LHCN-M2 (cell line): ENCODE results near the gene RXFP1. TPM values are rescaled to one million over a fixed set of nuclear protein-coding genes. Genes with fewer than 3 reads are reported as not detected.

Experiments
- DNase-seq: peaks from one replicate; pipeline ENCODE4 v3.0.0-alpha.2; 2012; ENCODE audit warnings: low read depth
- polyA plus RNA-seq: library from polyadenylated mRNA; unstranded; fragments of >200 nt; gene quantifications from one replicate; pipeline ENCODE4 v1.2.1, GENCODE V29; 2012; ENCODE audit warnings: missing spikeins
- total RNA-seq: library from RNA; depleted of rRNA; stranded (reverse); fragments of >200 nt; gene quantifications from 2 replicates; pipeline ENCODE4 v1.2.3, GENCODE V29; 2014; rRNA removed

The RXFP1 gene
- 0.23 and 0.32 TPM in 2 replicates for total RNA-seq
- 0.36 TPM for polyA plus RNA-seq

DNA sequence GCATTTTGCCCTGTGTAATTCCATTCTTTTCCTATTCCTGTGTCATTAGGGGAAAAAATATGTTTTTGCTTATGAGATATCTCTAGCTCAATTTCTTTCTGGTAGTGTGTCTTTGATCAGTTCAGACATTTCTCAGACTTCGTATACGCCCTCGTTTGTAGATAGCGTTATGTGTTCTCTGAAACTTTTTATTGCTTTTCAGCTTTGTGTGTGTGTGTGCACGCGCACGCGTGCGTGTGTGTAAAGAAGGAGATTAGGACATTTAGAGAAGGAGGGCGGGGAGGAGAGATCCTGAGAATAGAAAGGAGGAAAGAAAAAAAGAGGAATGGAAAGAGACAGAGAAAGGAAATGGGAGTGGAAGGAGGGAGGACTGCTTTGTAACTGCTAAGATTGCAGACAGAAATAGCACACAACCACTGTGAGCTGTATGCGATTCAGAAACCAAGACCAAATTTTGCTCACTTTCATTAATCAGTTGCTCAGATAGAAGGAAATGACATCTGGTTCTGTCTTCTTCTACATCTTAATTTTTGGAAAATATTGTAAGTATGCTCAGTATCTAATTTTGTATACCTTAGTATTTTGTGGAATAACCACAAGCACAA is at the start of gene RXFP1:
RXFP1 (plus strand) TSS at position 399 of the 605 bp plus-strand sequence; CDS start at position 494, 95 bp downstream.
- no peak for DNase-seq

DNA sequence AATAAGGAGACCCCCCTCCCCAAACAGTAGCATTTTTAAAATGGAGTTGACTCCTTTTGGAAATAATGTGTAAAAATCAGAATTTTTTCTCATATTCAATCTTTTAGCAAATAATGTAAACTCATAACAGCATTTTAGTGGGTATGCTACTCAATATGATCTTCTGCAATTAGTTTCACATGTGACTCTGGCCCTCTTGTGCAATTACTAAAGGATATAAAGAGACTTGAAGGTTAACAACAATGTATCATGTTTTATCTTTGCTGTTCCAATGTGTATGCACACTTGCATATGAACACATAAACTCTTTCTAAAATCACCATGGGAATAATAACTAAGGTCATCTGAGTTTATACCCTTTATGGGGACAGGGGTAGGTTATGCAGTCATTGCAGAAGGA is 39.9 kb upstream of the RXFP1 start:
- DNase-seq: no peak

DNA sequence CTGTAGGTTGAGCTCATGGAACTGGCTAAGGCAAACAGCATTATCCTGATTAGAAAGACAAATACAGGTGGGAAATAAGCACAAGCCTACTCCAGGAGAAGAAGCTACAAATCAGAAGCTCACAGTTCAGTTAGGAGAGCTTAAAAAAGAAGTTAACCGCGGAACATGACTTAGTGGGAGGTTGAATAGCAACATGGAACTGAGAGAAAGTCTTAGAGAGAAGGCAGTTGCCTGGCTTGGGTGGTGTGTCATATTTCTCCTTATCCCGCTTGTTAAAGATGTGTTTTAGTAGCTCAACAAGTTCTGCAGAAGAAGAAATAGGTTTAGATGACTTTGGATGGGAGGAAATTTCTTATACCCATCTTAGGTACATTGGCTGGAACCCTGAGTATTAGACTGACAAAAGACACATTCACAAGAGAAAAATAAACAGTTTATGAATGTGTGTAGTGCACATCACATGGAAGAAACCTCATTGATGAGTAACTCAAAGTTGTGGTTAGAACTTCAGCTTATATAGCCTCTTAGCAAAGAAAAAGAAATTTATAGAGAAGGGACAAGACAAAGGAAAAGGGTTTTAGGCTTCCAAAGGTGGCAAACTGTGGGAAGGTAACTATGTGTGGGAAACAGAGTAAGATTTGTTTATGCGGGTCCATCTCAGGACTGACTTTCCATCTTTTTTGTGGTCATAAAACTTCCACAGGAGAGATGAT is 37.4 kb upstream of the RXFP1 start:
- DNase-seq: peak; percentile 73

DNA sequence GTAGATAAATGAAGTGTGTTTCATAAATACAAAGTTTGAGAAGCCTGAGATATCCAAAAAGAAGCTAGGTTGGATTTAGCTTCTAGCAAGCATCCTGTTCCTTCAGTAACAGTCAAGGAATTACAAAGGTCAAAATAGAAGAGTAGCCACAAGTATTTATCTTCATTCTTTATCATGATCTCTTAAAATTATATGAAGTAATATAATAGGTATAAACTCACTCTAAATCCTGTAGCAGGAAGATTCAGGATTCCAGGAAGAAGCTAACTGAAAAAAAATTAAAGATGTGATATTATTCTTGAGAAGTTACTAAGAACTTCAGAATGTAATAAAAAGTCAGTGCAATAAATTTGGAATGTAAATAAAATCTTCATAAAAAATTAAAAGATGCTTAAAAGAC is 31.1 kb upstream of the RXFP1 start:
- DNase-seq: no peak

DNA sequence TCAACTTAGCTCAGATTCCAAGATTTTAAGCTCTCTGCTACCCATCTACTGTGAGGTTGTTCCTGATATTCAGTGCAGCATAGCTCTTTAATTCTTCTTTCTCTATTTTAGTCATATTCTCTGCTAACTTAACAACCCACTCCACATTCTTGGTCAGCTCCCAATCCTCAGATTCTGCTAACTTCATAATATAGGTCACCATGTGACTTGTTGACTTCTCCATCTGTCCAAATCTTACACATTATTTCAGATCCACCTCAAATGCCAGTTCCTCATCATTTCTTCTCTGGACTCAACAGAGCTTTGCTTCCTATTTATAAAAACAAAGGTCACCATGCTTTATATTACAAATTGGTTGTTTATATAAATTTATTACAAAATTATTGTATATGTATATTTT is 29.3 kb upstream of the RXFP1 start:
- DNase-seq: no peak

DNA sequence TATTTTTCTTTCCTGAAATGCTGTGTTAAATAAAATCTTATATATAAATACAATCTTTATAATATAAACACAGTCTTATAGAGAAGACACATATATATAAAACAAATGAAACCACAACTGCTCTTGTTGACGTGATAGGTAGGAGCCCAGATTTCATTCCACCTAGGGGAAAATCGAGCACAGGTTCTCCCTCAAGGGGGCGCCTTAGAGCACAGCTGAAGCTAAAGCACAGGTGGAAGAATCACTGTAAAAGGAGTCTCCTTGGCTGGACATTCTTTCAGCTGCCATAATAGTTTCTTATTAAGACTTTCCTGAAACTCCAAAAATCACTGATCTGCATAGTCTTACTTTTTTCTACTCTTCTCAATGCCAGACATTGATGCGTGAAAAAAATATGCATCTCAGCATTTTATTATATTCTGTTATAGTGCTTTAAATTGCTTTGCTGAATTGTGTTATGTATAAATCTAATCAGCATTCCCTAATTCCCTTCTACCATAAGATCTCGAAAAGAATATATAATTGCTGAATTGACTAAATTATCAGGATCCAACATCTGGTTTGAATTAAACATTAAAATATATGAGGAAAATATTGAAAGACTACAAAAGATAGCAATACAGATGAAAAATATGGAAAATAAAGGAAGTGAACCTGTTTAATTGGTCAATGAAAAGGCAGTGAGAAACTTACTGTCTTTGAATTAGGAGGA is 25.5 kb upstream of the RXFP1 start:
- no peak for DNase-seq

DNA sequence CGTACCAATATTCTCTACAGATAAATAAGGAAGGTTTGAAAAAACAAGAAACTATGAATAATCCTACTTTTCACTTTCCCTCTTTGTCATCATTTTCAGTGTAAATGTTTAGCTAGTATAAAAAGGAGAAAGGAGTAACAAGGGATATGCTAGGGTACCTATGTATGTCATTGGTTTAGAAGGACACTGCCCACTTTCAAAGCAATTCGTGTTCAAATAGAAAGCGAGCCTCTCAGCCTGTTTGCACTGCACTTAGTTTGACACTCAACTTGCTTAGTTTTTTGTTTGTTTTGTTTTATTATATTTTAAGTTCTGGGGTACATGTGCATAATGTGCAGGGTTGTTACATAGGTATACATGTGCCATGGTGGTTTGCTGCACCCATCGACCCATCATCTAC is 21.6 kb upstream of the RXFP1 start:
- no peak for DNase-seq

DNA sequence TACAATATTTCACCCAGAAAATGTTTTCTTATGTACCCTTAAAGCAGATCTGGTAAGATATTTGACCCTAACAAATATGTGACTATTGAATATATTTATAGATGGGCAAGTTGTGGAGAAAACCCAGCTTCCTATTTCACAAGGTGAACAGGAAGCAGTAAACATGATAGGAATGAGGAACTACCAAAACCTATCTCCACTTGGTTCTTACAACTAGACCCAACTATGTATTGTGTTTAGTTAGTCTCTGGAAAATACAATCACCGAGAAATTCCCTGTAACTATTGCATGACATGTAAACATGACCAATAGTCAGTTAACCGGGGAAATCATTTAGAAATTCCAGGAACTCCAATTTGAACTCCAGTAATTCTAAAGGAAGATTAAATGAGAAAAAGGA is 8.4 kb upstream of the RXFP1 start:
- no peak for DNase-seq

DNA sequence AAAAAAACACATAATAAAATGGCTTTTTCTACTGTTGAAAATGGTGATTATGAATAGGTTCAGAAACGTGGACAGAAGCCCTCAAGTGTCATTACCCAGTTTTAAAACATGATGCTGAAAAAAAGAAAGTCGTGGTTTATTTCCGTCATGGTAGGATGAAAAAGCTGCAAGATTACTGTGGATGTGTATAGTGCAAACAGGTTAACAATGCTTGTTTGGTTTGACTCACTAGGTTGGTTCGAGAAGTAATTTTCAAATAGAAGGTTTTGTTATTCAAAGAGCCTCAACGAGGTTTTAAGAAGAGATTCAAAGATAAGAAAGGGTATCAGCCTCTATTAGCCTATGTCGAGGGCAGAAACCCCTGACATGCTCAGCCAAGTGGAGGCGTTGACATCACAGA is 2.5 kb upstream of the RXFP1 start:
- DNase-seq: no peak

DNA sequence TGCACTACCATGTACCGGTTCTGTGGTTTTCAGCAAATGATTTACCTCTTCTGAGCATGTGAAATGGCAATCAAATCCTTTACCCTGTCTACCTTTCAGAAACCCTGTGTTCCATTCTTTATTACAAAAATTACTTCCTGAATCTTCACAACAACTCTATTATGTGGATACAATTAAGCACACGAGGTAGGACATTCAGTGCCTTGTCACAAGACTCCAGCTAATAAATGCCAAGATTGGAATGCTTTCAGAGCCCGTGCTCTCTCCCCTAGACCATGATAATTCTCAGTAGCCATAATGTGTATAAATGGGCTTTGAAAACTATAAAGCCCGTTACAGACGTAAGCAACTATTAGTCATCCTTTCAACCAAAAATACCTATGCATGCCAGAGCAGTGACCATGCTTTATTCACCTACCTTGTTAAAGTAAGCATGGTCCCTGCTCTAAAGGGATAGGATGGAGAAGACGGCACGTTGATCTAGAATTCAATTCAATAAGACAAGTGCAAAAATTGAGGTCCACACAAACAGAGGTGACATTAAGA is 2.4 kb downstream of the RXFP1 start:
- DNase-seq: no peak

DNA sequence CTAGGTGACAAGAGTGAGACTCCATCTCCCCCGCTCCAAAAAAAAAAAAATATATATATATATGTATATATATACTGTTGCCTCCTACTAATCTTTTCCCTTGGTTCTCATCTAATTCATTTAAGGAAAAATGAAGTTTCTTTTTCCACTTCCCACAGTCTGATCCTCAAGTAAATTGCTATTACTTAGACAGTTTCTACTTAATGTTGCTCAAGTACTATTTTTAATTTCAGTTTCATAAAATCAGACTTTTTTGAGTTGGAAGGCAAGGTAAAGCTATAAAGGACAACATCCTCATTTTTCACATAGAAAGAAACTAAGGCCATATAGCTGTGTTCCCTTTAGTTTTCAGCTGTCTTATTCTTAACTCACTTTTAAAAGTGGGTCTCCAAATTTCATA is 5.8 kb downstream of the RXFP1 start:
- no peak for DNase-seq

DNA sequence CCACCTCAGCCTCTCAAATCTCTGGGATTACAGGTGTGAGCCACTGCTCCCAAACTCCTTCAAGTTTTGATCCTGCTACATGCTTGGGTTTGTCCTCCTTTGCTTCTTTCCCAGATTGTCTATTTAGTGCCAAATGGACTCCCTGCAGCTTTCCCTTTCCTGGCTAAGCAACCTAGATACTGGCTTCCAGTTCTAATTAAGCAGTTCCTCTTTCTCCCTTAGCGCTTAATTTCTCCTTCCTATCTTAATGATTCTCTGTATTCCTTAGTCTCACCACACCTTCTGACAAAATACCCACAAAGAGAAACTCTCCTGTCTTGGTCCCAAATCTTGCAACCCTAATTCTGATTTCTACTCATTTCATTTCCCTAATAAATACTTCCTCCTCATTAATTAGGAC is 7.8 kb downstream of the RXFP1 start:
- no peak for DNase-seq

DNA sequence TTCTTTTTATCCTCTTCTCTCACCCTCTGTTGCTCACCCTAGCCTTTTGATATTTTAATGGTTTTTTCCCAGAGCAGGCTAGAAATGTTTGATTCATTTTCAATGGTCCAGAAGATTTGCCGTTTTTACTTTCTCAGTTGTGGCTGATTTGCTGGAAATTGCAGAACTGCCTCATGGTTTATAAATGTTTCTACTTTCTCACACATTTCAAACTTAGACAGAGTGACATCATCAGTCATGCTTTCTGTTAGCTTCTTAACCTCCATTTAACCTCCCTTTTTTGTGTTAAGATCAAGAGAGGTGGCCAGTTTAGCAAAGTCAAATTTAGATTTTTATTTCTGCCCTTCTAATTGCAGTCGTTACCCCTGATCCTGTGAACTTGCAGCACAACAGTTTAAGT is 8.7 kb downstream of the RXFP1 start:
- no peak for DNase-seq

DNA sequence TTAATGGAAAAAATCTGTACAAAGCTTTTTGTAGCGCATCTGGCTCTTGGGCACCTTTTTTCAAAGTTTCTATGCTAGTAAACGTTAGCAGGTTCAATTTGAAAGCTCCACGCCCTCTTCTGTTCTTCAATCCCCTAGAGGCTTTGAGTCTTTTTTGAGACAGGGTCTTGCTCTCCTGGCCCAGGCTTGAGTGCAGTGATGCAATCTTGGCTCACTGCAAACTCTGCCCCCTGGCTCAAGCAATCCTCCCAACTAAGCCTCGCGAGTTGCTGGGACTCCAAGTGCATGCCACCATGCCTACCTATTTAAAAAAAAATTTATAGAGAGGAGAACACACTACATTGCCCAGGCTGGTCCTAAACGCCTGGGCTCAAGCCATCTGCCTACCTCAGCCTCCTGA is 9.2 kb downstream of the RXFP1 start:
- no peak for DNase-seq

DNA sequence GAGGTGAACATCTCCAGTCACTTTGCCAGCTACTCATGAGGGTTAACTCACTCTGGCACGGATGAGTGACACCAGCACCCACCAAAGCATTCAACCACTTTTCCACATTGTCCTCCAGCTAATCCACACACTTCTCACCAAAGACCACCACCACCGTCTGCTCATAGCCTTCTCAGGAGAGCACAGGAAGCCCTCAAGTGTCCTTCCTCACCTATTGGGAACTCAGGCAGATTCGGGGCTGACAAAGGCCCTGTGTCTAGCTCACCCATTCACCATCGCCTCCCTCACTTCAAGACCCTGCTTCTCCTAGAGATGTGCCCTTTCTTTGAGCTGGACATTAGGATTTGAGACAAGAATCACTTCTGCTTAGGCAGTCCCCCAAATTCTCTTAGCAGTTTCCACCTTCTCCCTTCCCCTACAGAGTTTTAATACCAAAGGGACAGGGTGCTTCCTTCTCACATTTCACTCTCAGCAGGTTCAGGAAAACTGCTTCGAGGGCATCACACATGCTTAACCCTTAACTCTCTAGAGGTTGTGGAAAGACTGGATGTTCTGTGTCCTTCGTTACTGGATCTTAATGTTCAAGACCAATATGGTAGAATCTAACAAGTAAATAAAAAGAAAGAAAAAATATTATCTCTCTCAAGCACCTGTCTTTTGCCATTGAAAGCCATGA is 11.0 kb downstream of the RXFP1 start:
- no peak for DNase-seq

DNA sequence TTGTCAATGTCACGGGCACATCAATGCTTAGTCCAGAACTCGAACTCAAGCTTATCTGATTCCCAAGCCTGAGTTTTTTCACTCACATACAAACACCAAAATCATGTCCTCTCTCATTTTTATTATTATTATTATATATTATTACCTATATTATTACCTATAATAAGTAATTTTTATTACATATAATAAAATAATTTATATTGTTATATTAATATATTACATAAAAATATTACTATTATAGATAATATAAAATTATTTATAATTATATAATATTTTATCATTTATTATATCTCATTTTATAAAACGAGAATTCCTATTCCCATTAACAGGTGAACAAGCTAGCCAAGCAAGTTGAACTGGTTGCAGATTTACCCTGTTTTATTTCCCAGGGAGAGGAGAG is 13.0 kb downstream of the RXFP1 start:
- DNase-seq: no peak

DNA sequence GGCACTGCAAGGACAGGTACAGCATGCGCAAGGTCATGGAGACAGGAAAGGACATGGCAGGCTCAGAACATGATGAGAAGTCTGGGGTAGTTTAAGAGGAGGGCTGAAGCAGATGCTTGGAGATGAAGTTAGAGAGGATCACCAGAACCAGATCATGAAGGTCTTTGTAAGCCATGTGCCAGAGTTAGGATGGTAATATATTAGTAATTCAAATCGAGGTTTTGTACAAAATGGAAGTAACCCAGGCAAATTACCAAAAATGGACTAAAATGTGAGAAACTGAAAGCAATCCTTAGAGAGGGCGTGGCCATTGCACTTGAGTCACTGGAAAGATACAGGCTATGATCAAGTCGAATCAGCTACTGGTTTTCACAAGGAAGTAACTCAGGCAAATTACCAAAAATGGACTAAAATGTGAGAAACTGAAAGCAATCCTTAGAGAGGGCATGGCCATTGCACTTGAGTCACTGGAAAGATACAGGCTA is 13.5 kb downstream of the RXFP1 start:
- peak; percentile 85 for DNase-seq

DNA sequence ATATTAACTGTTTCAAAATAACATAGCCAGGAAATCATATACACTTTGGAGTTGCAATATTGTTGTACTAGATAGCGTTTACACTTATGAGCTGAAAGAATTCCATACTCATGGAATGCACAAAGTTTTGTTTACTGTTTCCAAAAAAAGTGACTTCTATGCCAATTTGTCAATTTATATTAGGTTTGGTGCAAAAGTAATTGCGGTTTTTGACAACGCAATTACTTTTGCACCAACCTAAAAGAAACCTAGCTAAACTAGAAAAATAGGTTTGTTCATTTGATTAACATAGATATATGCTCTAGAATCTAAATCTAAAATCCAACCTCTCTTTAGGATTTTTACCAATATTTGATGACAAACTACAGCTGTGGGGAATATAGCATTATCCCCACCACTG is 15.2 kb downstream of the RXFP1 start:
- DNase-seq: no peak

DNA sequence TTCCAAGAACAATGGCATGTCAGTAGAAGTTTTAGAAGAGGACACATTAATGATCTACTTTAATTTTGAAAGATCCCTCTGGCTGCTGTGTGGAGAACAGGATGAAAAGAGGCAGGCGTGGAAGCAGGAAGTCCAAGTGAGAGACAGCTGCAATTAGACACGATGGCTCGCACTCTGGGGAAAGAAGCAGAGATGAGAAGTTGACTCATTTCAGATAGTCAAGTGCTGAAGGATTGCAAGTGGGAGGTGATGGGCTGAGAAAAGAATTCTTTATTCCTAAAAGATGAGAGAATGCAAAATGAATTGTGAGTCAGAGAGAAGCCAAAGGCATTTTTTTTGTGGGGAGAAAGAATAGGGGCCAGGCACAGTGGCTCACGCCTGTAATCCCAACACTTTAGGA is 16.5 kb downstream of the RXFP1 start:
- DNase-seq: peak; percentile 86

DNA sequence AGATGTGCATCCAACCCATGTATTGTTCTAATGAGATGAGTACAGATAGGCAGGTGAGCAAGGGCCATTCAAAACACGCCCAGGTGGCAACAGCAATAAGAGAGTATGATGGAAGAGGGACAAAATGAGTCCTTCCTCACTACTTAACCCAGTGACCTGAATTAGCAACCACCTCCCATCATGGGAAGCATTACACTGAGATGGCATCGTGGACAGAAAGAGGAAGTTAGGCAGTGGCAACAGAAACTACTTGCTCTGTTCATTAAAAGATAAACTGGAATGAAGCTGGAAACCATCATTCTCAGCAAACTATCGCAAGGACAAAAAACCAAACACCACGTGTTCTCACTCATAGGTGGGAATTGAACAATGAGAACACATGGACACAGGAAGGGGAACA is 17.2 kb downstream of the RXFP1 start:
- DNase-seq: no peak

DNA sequence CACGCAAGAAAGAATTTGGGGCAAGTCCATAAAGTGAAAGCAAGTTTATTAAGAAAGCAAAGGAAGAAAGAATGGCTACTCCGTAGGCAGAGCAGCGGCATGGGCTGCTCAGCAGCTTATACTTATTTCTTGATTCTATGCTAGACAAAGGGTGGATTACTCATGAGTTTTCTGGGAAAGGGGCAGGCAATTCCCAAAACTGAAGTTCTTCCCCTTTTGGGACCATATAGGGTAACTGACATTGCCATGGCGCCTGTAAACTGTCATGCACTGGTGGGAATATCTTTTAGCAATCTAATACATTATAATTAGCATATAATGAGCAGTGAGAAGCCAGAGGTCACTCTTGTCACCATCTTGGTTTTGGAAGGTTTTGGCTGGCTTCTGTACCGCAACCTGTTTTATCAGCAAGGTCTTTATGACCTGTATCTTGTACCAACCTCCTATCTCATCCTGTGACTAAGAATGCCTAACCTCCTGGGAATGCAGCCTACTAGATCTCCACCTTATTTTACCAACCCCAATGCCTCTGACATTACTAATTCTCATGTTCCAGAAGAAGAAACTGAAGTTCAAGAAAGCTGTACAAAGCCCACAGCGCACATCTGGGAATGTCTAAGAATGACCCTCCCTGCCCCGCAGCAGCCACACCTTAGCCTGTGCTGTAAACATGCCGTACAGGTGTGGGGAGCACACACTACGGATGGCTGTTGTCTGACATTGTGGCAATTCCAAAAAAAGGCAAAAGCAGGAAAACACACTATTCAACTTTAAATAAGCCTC is 18.6 kb downstream of the RXFP1 start:
- DNase-seq: no peak
